RWPE1 (cell line): Measurements from ENCODE around the gene HTR2A.

ENCODE experiments used
- CTCF ChIA-PET: fragments of 350-600 bp; sonication (Branson Sonifier 250); formaldehyde crosslinking; extraction: SDS; loops from one replicate; lab custom pipeline; 2021; lab: Yijun Ruan, JAX
- POLR2A ChIA-PET: fragments of 400-600 bp; formaldehyde crosslinking; extraction: SDS; loops from one replicate; lab custom pipeline; 2020; ENCODE audit warnings: antibody characterized with exemption; ENCODE audit not compliant: low non-redundant PET; lab: Yijun Ruan, JAX
- DNase-seq: peaks from one replicate; pipeline ENCODE4 v3.0.0; 2012; ENCODE audit warnings: low spot score
- H3K27ac ChIP-seq: fragments of 450-650 bp; 2 replicates; pipeline ENCODE4 v1.5.1; 2017
- CTCF ChIP-seq: fragments of 450-650 bp; conservative IDR thresholded peaks from 2 replicates; pipeline ENCODE4 v1.5.1; 2017; ENCODE audit warnings: low read depth, mild to moderate bottlenecking

The HTR2A gene

DNA sequence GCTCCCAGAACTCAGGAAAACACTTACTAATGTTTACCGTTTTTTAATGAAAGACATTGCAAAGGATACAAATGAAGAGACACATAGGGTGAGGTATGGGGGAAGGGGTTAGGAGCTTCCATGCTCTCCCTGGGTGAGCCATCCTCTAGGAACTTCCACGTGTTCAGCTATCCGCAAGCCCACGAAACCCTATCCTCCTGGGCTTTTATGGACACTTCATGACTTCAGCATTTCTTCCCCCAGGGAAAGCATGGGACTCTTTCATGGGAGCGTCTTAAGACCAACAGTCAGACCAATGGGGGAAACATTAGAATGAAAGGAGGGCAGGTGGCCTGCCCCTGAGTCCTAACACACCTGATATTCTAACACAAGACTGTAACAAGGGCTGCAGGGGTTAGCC is 93.3 kb downstream of the HTR2A start:
- no peak for DNase-seq
- no peak for TF ChIP-seq CTCF
- CTCF ChIA-PET, result no interaction called here
- POLR2A ChIA-PET, result no interaction called here
- H3K27ac ChIP-seq, result no peak overlapping the region

DNA sequence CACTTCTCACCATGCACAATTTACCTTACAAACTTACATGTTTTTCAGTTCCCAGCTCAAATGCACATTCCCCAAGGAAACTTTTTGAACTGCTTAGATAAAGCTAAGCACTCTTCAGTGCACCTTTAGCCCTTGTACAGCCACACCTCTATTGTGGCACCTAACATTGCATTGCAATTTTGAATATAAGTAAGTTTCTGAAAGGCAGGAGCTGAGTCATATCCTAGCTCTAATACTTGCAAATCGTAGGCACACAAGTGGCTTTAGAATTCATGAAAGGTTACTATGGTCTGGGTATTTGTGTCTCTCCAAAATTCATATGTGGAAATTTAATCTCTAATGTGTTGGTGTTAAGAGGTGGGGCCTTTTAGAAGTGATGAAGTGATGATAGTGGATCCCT is 95.0 kb downstream of the HTR2A start:
- TF ChIP-seq CTCF, result no peak
- POLR2A ChIA-PET, result interaction anchor here (0.6 kb wide), 1 partner anchor 399 kb away, joined by 3 read pairs; no protein-coding TSS in a partner anchor
- no peak for DNase-seq

DNA sequence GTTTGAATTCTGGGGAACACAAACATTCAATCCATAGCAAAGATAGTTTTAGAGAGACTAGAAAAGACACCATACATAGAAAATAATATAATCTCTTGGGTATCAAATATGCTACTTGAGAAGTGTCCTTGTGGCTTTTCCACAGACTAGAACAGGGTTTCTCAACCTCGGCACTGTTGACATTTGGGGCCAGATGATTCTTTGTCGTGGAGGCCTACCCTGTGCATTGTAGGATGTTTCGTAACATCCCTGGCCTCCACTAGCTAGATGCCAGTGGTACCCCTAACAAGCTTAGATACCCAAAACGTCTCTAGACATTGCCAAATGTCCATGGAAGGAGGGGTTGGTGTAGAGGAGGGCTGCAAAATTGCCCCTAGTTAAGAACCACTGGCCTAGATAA is 97.7 kb downstream of the HTR2A start:
- DNase-seq, result no peak
- H3K27ac ChIP-seq, result no peak overlapping the region
- no peak for TF ChIP-seq CTCF
- CTCF ChIA-PET, result no interaction called here
- POLR2A ChIA-PET, result no interaction called here

More for the DNA sequence above, 95.0 kb downstream of the HTR2A start:
- no peak overlapping the region for H3K27ac ChIP-seq
- CTCF ChIA-PET, result no interaction called here

- DNase-seq, result no peak
- peak overlapping the region; percentile 85 for H3K27ac ChIP-seq
- no peak for TF ChIP-seq CTCF
- ChIA-PET CTCF (no interaction called here), POLR2A (no interaction called here)
These were observed 99.2 kb downstream of the HTR2A start for GRCh38 chr13:46797501-46798237.

DNA sequence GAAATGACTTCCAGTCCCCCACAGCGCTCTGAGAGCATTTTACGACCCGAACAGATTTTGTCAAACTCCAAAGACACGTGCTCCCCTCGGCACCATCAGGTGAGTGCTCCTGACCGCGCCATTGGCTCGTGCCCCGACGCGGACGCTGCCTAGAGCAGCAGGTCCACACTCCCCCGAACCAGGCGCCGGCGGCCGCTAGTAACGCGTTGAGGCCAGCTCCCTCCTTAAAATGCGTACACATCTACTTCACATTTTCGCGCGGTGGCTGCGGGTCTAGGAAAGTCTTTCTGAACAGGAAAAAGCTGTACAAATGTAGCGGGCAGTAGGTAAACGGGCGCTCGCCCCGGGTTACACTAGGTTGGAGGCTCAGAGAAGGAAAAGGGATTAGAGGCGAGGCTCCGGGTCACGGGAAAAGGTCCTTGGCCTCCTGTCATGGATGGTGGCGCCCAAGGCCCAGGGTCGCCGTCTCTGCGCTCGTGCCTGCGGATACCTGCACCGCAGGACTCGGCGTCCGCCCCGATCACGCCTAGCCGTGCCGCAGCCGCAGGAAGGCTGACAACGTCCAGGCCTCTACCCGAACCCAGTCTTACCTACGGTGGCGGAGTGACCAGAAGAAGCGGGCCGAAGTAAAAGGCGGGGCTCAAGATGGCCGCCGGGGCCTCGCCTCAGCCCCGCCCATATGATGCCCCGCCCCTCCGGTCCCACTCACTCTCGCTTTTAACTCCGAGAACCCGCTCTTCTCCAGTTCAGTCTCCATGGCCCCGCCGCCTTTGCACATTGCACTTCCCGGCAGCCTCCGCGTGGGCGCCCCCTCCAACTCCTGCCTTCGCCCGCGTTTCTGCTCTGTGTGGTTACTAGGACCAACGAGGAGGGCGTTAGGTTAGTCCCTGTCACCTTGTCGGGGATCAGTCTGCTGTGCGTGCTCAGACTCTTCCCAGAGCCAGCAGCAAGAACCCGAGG is 100.1 kb downstream of the HTR2A start, which contains the start of gene ESD:
ESD (minus strand) TSS at position 647 of the 960 bp plus-strand sequence. CDS start 5,748 bp downstream, outside the sequence.
- ChIA-PET POLR2A (no interaction called here), CTCF (interaction anchor here (0.6 kb wide), 1 partner anchor 858 kb away, joined by 4 read pairs; no protein-coding TSS in a partner anchor)
- H3K27ac ChIP-seq, result peak within 1 kb of the TSS; percentile 85
- peak; percentile 88 for DNase-seq
- no peak for TF ChIP-seq CTCF

GRCh38 chr13:46796129-46796514 is 100.7 kb downstream of the HTR2A start:
- no peak for TF ChIP-seq CTCF
- ChIA-PET POLR2A (no interaction called here), CTCF (no interaction called here)
- no peak for DNase-seq
- H3K27ac ChIP-seq, result peak overlapping the region; percentile 85
